GM12891 (cell line): ENCODE data around the gene ZNF879.

Source experiments
- DNase-seq: peaks from one replicate; pipeline ENCODE4 v3.0.0; 2011; ENCODE audit warnings: low spot score; ENCODE audit not compliant: insufficient read length
- FAIRE-seq: peaks from 2 replicates; lab custom pipeline; 2011; peaks lifted over from hg19 to GRCh38; lab: Jason Lieb, UNC
- PAX5 ChIP-seq: IDR thresholded peaks from 2 replicates; pipeline ENCODE4 v1.6.1; 2011; ENCODE audit warnings: low read length, moderate library complexity, mild to moderate bottlenecking; ENCODE audit not compliant: insufficient read depth, severe bottlenecking
- POLR2A ChIP-seq: IDR thresholded peaks from 2 replicates; pipeline ENCODE4 v1.6.1; 2011; ENCODE audit warnings: low read depth, low read length, control low read depth
- POLR2AphosphoS5 ChIP-seq: IDR thresholded peaks from 2 replicates; pipeline ENCODE4 v1.6.1; 2011; ENCODE audit warnings: low read depth, low read length, control low read depth
- POU2F2 ChIP-seq: IDR thresholded peaks from 2 replicates; pipeline ENCODE4 v1.6.1; 2011; ENCODE audit warnings: low read depth, mild to moderate bottlenecking, control low read depth, low read length, moderate library complexity
- SPI1 ChIP-seq: IDR thresholded peaks from 2 replicates; pipeline ENCODE4 v1.6.1; 2011; ENCODE audit warnings: low read depth, low read length, control low read depth
- TAF1 ChIP-seq: IDR thresholded peaks from 2 replicates; pipeline ENCODE4 v1.6.1; 2011; ENCODE audit warnings: low read depth, low read length, control low read depth

The ZNF879 gene

GRCh38 chr5:179060116-179061008, 36.8 kb downstream of the ZNF879 start, which contains the start of gene ZNF354C:
Gene ZNF354C, plus strand, starts transcription at chr5:179060373. Its CDS starts 1,696 bp downstream, at chr5:179062069.
- DNase-seq (no peak), FAIRE-seq (no peak)
- TF ChIP-seq POLR2A (no peak), POLR2AphosphoS5 (no peak), PAX5 (no peak), TAF1 (no peak), SPI1 (no peak), POU2F2 (no peak)

GRCh38 chr5:179061025-179061424, 37.4 kb downstream of the ZNF879 start:
- DNase-seq (no peak), FAIRE-seq (no peak)
- TF ChIP-seq TAF1: no peak
- no peak for TF ChIP-seq SPI1
- TF ChIP-seq PAX5: no peak
- no peak for TF ChIP-seq POLR2A
- TF ChIP-seq POLR2AphosphoS5: no peak
- no peak for TF ChIP-seq POU2F2

GRCh38 chr5:179065703-179066102, 42.1 kb downstream of the ZNF879 start:
- no peak for FAIRE-seq
- no peak for TF ChIP-seq POLR2AphosphoS5
- TF ChIP-seq PAX5: no peak
- no peak for TF ChIP-seq TAF1
- TF ChIP-seq POLR2A: no peak
- no peak for TF ChIP-seq SPI1
- TF ChIP-seq POU2F2: no peak

GRCh38 chr5:179079165-179079987, 55.8 kb downstream of the ZNF879 start:
- no peak for DNase-seq
- no peak for FAIRE-seq
- TF ChIP-seq POU2F2 (no peak), SPI1 (no peak), POLR2AphosphoS5 (no peak), TAF1 (no peak), PAX5 (no peak), POLR2A (no peak)

More at GRCh38 chr5:179065703-179066102, 42.1 kb downstream of the ZNF879 start:
- no peak for DNase-seq

GRCh38 chr5:179080724-179081123, 57.1 kb downstream of the ZNF879 start:
- FAIRE-seq: no peak
- TF ChIP-seq POLR2AphosphoS5 (no peak), PAX5 (no peak), SPI1 (no peak), POLR2A (no peak), TAF1 (no peak), POU2F2 (no peak)
- DNase-seq: no peak
